HepG2 (cell line): ENCODE results near the gene RIMBP2. TPM values are rescaled to one million over a fixed set of nuclear protein-coding genes. Genes with fewer than 3 reads are reported as not detected.

Source experiments
- ATAC-seq: fragments of 200-7000 bp; cut with Tn5 transposase; 3 replicates; pipeline ENCODE4 v1.9.1; 2020; ENCODE audit warnings: mild to moderate bottlenecking, moderate library complexity
- Bru-seq: library from RNA; stranded (reverse); fragments of 400-500 nt; gene quantifications from one replicate; lab custom pipeline; 2021; lab: Mats Ljungman, UMichigan
- BruChase-seq, 2 experiments: library from RNA; stranded (reverse); fragments of 400-500 nt; gene quantifications; one replicate each; lab custom pipeline; 2021; lab: Mats Ljungman, UMichigan
- BruUV-seq: library from RNA; stranded (reverse); fragments of 400-500 nt; replicated peaks from 2 replicates; lab custom pipeline; 2021; lab: Mats Ljungman, UMichigan
- CTCF ChIA-PET: fragments of 300-600 bp; formaldehyde crosslinking; extraction: SDS; loops from one replicate; lab custom pipeline; 2021; ENCODE audit warnings: low total read pairs, inconsistent platforms, low intra/inter-chr PET ratio; lab: Yijun Ruan, JAX
- POLR2A ChIA-PET: fragments of 350-600 bp; sonication (Branson Sonifier 250); formaldehyde crosslinking; loops from one replicate; lab custom pipeline; 2020; ENCODE audit warnings: antibody characterized with exemption, inconsistent platforms; lab: Yijun Ruan, JAX
- DNase-seq: peaks from one replicate; pipeline ENCODE4 v3.0.0-alpha.2; 2015; ENCODE audit warnings: low spot score
- FAIRE-seq: peaks from 3 replicates; lab custom pipeline; 2011; peaks lifted over from hg19 to GRCh38; lab: Jason Lieb, UNC
- H2AFZ ChIP-seq: one replicate; pipeline ENCODE4 v1.6.1; 2011; ENCODE audit warnings: low read length, inconsistent platforms
- H3K27ac ChIP-seq: fragments of 300-600 bp; 3 replicates; pipeline ENCODE4 v1.8.0; 2011; ENCODE audit warnings: mixed run types, mild to moderate bottlenecking, mixed read lengths, low read length, inconsistent platforms; ENCODE audit not compliant: insufficient read depth; ENCODE audit errors: extremely low read length
- H3K27me3 ChIP-seq, 2 experiments: fragments of 200-600 bp in 1 of 2; 2 replicates in 1 of 2; 3 replicates in 1 of 2; pipeline versions ENCODE4 v1.6.0 to v1.8.0; 2011; ENCODE audit warnings: low read length in 2 of 2, mild to moderate bottlenecking in 2 of 2, moderate library complexity in 2 of 2, inconsistent platforms in 1 of 2; ENCODE audit not compliant: insufficient read depth in 2 of 2, control insufficient read depth in 1 of 2
- H3K36me3 ChIP-seq, 2 experiments: fragments of 200-600 bp in 1 of 2; replicated peaks in 1 of 2; 2 replicates in 1 of 2; 3 replicates in 1 of 2; pipeline versions ENCODE4 v1.5.1 to v1.8.0; 2011; ENCODE audit warnings: low read length in 2 of 2, inconsistent platforms in 1 of 2; ENCODE audit not compliant: insufficient read depth in 2 of 2, control insufficient read depth in 1 of 2
- H3K4me1 ChIP-seq: 2 replicates; pipeline ENCODE4 v1.5.1; 2012; ENCODE audit warnings: low read length, inconsistent platforms; ENCODE audit not compliant: insufficient read depth
- H3K4me2 ChIP-seq: 2 replicates; pipeline ENCODE4 v1.6.0; 2011; ENCODE audit warnings: low read depth, low read length, inconsistent platforms
- H3K4me3 ChIP-seq, 3 experiments: fragments of 200-600 bp in 1 of 3; sonication (generic), shearing (Covaris generic) in 1 of 3; replicated peaks in 1 of 3; 2 replicates each; pipeline ENCODE4 v1.5.1; 2011 to 2016; ENCODE audit warnings: low read length in 3 of 3, inconsistent platforms in 2 of 3, low read depth in 2 of 3, mild to moderate bottlenecking in 2 of 3, control low read depth in 1 of 3, mixed read lengths in 1 of 3; ENCODE audit not compliant: insufficient read depth in 1 of 3
- H3K79me2 ChIP-seq: one replicate; pipeline ENCODE4 v1.6.1; 2011; ENCODE audit warnings: low read length, inconsistent platforms; ENCODE audit not compliant: insufficient read depth
- H3K9ac ChIP-seq: 2 replicates; pipeline ENCODE4 v1.6.0; 2011; ENCODE audit warnings: mild to moderate bottlenecking, low read depth, low read length, inconsistent platforms; ENCODE audit not compliant: insufficient read depth
- H3K9me3 ChIP-seq: 2 replicates; pipeline ENCODE4 v1.5.1; 2012; ENCODE audit warnings: mild to moderate bottlenecking, low read length
- H4K20me1 ChIP-seq: 2 replicates; pipeline ENCODE4 v1.6.0; 2011; ENCODE audit warnings: inconsistent platforms, mild to moderate bottlenecking, low read length, moderate library complexity; ENCODE audit not compliant: insufficient read depth
- MNT ChIP-seq: fragments of 450-650 bp; IDR thresholded peaks from 2 replicates; pipeline ENCODE4 v1.6.1; 2016
- SKIL ChIP-seq: sonication (generic); formaldehyde crosslinking; IDR thresholded peaks from 2 replicates; pipeline ENCODE4 v1.8.0; 2022; ENCODE audit warnings: missing genetic modification reagents, mild to moderate bottlenecking, moderate library complexity, borderline replicate concordance
- SNAPC2 ChIP-seq: sonication (generic); formaldehyde crosslinking; IDR thresholded peaks from 2 replicates; pipeline ENCODE4 v1.8.1; 2022; ENCODE audit warnings: mild to moderate bottlenecking, missing genetic modification reagents
- ZBED4 ChIP-seq: sonication (generic); formaldehyde crosslinking; IDR thresholded peaks from 2 replicates; pipeline ENCODE4 v1.4.0; 2020; ENCODE audit warnings: missing genetic modification reagents, borderline replicate concordance
- WGBS: methylation state at CpG from one replicate; pipeline ENCODE4 v1.1.6; 2017; ENCODE audit warnings: low lambda C conversion rate; 5-methylcytosine and 5-hydroxymethylcytosine counted together
- in situ Hi-C: cut with HindIII; loops from 2 replicates; pipeline ENCODE4 v1.10.0; 2017; ENCODE audit warnings: low pct_unique_long_range_greater_than_20kb; ENCODE audit not compliant: extremely low pct_ligation_motif_present
- intact Hi-C: fragments of 100-400 bp; cut with micrococcal nuclease; formaldehyde crosslinking; loops from one replicate; pipeline ENCODE4 v1.10.0; 2022; ENCODE audit not compliant: unreplicated experiment
- long read RNA-seq, 2 experiments: library from RNA in 1 of 2; library from polyadenylated mRNA in 1 of 2; stranded (forward) in 1 of 2; unstranded in 1 of 2; transcript quantifications; one replicate each; pipeline ENCODE4 v2.0.0, GENCODE V29; 2019 to 2022
- polyA minus RNA-seq, 3 experiments: library from RNA; depleted of rRNA, polyadenylated mRNA; stranded (reverse); fragments of >200 nt; gene quantifications; 2 replicates each; pipeline ENCODE4 v1.2.3, GENCODE V29; 2011; ENCODE audit warnings: low replicate concordance in 1 of 3
- polyA plus RNA-seq, 8 experiments: library from polyadenylated mRNA; depleted of rRNA in 3 of 8; stranded (reverse) in 7 of 8; unstranded in 1 of 8; fragments of >200 nt; fragmentation: Illumina TruSeq in 4 of 8; extraction: Trizol in 4 of 8; gene quantifications; 2 replicates each; pipeline versions ENCODE4 v1.2.1 to v1.2.3, GENCODE V29; 2011 to 2016; ENCODE audit warnings: low read depth in 4 of 8, missing spikeins in 1 of 8, mixed read lengths in 1 of 8; ENCODE audit not compliant: insufficient read depth in 1 of 8
- total RNA-seq, 5 experiments: library from RNA; depleted of rRNA; stranded (reverse); fragments of >200 nt; fragmentation: Illumina TruSeq; extraction: Trizol; gene quantifications; 2 replicates each; pipeline ENCODE4 v1.2.3, GENCODE V29; 2016; ENCODE audit warnings: low read depth in 1 of 5

The RIMBP2 gene
- total RNA-seq (2016; rRNA removed; fragmentation: Illumina TruSeq; extraction: Trizol) (not detected in 2 replicates), polyA plus RNA-seq (2011; rRNA removed) (0.03 TPM in 1 of 2 replicates, not detected in the other), polyA minus RNA-seq (2011; rRNA and poly(A)+ RNA removed; ENCODE audit: low replicate concordance) (0.08 TPM in 1 of 2 replicates, not detected in the other), Bru-seq, nascent RNA (percentile 5 among the genes with signal in this experiment), BruChase-seq, experiment 1, labeled RNA remaining after a 6-hour chase (percentile 3 among the genes with signal in this experiment), BruChase-seq, experiment 2, labeled RNA remaining after a 2-hour chase (percentile 8 among the genes with signal in this experiment)
- not detected in 2 replicates for total RNA-seq (2016; cell fraction: cytosol; rRNA removed; fragmentation: Illumina TruSeq; extraction: Trizol; ENCODE audit: low read depth)
- total RNA-seq (2016; cell fraction: insoluble cytoplasmic fraction; rRNA removed; fragmentation: Illumina TruSeq; extraction: Trizol), result not detected in 2 replicates
- total RNA-seq (2016; cell fraction: membrane; rRNA removed; fragmentation: Illumina TruSeq; extraction: Trizol), result not detected in 2 replicates
- total RNA-seq (2016; cell fraction: nucleus; rRNA removed; fragmentation: Illumina TruSeq; extraction: Trizol), result not detected in 2 replicates
- polyA plus RNA-seq (2011; cell fraction: cytosol; rRNA removed), result 0.03 TPM in 1 of 2 replicates, not detected in the other
- 0.06 and 0.09 TPM in 2 replicates for polyA plus RNA-seq (2011; cell fraction: nucleus; rRNA removed)
- polyA plus RNA-seq (2012), result not detected in 2 replicates
- polyA plus RNA-seq (2016; cell fraction: cytosol; fragmentation: Illumina TruSeq; extraction: Trizol; ENCODE audit: low read depth), result not detected in 2 replicates
- not detected in 2 replicates for polyA plus RNA-seq (2016; cell fraction: insoluble cytoplasmic fraction; fragmentation: Illumina TruSeq; extraction: Trizol; ENCODE audit: low read depth)
- polyA plus RNA-seq (2016; cell fraction: membrane; fragmentation: Illumina TruSeq; extraction: Trizol; ENCODE audit: low read depth), result not detected in 2 replicates
- not detected in 2 replicates for polyA plus RNA-seq (2016; cell fraction: nucleus; fragmentation: Illumina TruSeq; extraction: Trizol; ENCODE audit: insufficient read depth, low read depth)
- not detected in 2 replicates for polyA minus RNA-seq (2011; cell fraction: cytosol; rRNA and poly(A)+ RNA removed)
- polyA minus RNA-seq (2011; cell fraction: nucleus; rRNA and poly(A)+ RNA removed), result not detected in 2 replicates
- long read RNA-seq, experiment 1, result 0 reads
- long read RNA-seq, experiment 2, result 0 reads

- BruUV-seq, result no TSS peak
- POLR2A ChIA-PET, result no interaction called here
- in situ Hi-C loops, result no loop called here
- Histone ChIP-seq H3K9me3 (no peaks in the 10 kb centered on the region), H3K27ac (no peak within 1 kb of the TSS), H2AFZ (no peak within 1 kb of the TSS), H3K4me3 (no peak within 1 kb of the TSS), H3K36me3 (no peaks in the 10 kb centered on the region), H3K9ac (no peak within 1 kb of the TSS), H3K4me2 (no peak within 1 kb of the TSS), H3K27me3 (peaks cover 7 to 70% of the 10 kb centered on the region in 2 experiments; a peak in 4 of 5 replicates), H3K79me2 (no peaks in the 10 kb centered on the region), H3K4me1 (no peaks in the 10 kb centered on the region), H4K20me1 (no peaks in the 10 kb centered on the region)
- intact Hi-C loops, result no loop called here
- FAIRE-seq (no peak), DNase-seq (no peak), ATAC-seq (no peak)
- WGBS, result 12% methylated on average over 28 of the region's 35 CpGs
- CTCF ChIA-PET, result no interaction called here
- no peak for TF ChIP-seq ZBED4
- TF ChIP-seq SNAPC2 (CRISPR knock-in tag), result no peak
- no peak for TF ChIP-seq SKIL
- TF ChIP-seq MNT, result peak; percentile 61; the same call in 1 of the 2 replicates
Measured at GRCh38 chr12:130715998-130716968, at the start of gene RIMBP2. Gene RIMBP2 (minus strand): TSS chr12:130716299. CDS start chr12:130479013, 237,286 bp downstream.
